CD14-positive monocyte (primary cell): ENCODE measurements around the gene EML4. TPM values are rescaled to one million over a fixed set of nuclear protein-coding genes. Genes with fewer than 3 reads are reported as not detected.

Experiments
- DNase-seq, 3 donors: peaks; one replicate each; pipeline ENCODE4 v3.0.0-alpha.2; 2011 to 2022
- H2AFZ ChIP-seq: 2 replicates; pipeline ENCODE4 v1.6.0; 2012; ENCODE audit warnings: mild to moderate bottlenecking, low read depth, low read length, inconsistent platforms; ENCODE audit not compliant: insufficient read depth, poor library complexity, severe bottlenecking
- H3K27ac ChIP-seq, 2 donors: 1 replicate in 1 of 2; 2 replicates in 1 of 2; pipeline ENCODE4 v1.5.1; 2012 to 2013; ENCODE audit warnings: low read length in 2 of 2, control low read depth in 1 of 2, inconsistent platforms in 1 of 2, low read depth in 1 of 2, mild to moderate bottlenecking in 1 of 2
- H3K27me3 ChIP-seq, 2 donors: one replicate each; pipeline versions ENCODE4 v1.6.0 to v1.6.1; 2011 to 2013; ENCODE audit warnings: low read length in 2 of 2; ENCODE audit not compliant: control insufficient read depth in 2 of 2, insufficient read depth in 2 of 2
- H3K36me3 ChIP-seq, 2 donors: replicated peaks in 1 of 2; 1 replicate in 1 of 2; 2 replicates in 1 of 2; pipeline versions ENCODE4 v1.5.1 to v1.6.1; 2012 to 2013; ENCODE audit warnings: low read length in 2 of 2, control low read depth in 1 of 2, inconsistent platforms in 1 of 2, mild to moderate bottlenecking in 1 of 2; ENCODE audit not compliant: insufficient read depth in 2 of 2, control insufficient read depth in 1 of 2
- H3K4me1 ChIP-seq, 2 donors: 1 replicate in 1 of 2; 2 replicates in 1 of 2; pipeline versions ENCODE4 v1.5.1 to v1.6.1; 2012 to 2013; ENCODE audit warnings: low read length in 2 of 2, control low read depth in 1 of 2, inconsistent platforms in 1 of 2, mild to moderate bottlenecking in 1 of 2, moderate library complexity in 1 of 2; ENCODE audit not compliant: insufficient read depth in 2 of 2, control insufficient read depth in 1 of 2
- H3K4me2 ChIP-seq: replicated peaks from 2 replicates; pipeline ENCODE3; 2012; ENCODE audit warnings: low read length, moderate library complexity, mild to moderate bottlenecking; ENCODE audit not compliant: poor library complexity, severe bottlenecking; ENCODE audit errors: extremely low read depth
- H3K4me3 ChIP-seq, 3 experiments: fragments of 200-600 bp in 1 of 3; sonication (generic) in 1 of 3; replicated peaks in 1 of 3; 1 replicate in 2 of 3; 2 replicates in 1 of 3; pipeline ENCODE4 v1.5.1; 2011 to 2013; ENCODE audit warnings: low read length in 3 of 3, mild to moderate bottlenecking in 3 of 3, control low read depth in 2 of 3, low read depth in 2 of 3, inconsistent platforms in 1 of 3, moderate library complexity in 1 of 3
- H3K79me2 ChIP-seq: 2 replicates; pipeline ENCODE4 v1.6.0; 2012; ENCODE audit warnings: mild to moderate bottlenecking, control low read depth, inconsistent platforms, low read length, moderate library complexity; ENCODE audit not compliant: insufficient read depth
- H3K9ac ChIP-seq: 2 replicates; pipeline ENCODE4 v1.6.0; 2017; ENCODE audit warnings: low read length, mild to moderate bottlenecking; ENCODE audit not compliant: insufficient read depth, poor library complexity, severe bottlenecking
- H3K9me3 ChIP-seq, 2 donors: replicated peaks in 1 of 2; 1 replicate in 1 of 2; 2 replicates in 1 of 2; pipeline versions ENCODE4 v1.5.1 to v1.6.1; 2012 to 2013; ENCODE audit warnings: low read length in 2 of 2, control low read depth in 1 of 2; ENCODE audit not compliant: control insufficient read depth in 1 of 2, insufficient read depth in 1 of 2
- H4K20me1 ChIP-seq: 2 replicates; pipeline ENCODE4 v1.6.0; 2012; ENCODE audit warnings: mild to moderate bottlenecking, low read length, control low read depth, moderate library complexity; ENCODE audit not compliant: insufficient read depth
- H3K27ac Mint-ChIP-seq, 7 donors: one replicate each; pipeline ENCODE4 v1.8.0; 2020; ENCODE audit warnings: mild to moderate bottlenecking in 7 of 7, mixed read lengths in 7 of 7, moderate library complexity in 6 of 7, inconsistent platforms in 2 of 7
- H3K27me3 Mint-ChIP-seq, 3 donors: one replicate each; pipeline ENCODE4 v1.8.0; 2021 to 2022; ENCODE audit warnings: low read depth in 3 of 3, mild to moderate bottlenecking in 3 of 3, mixed read lengths in 3 of 3, moderate library complexity in 3 of 3, inconsistent platforms in 1 of 3
- H3K36me3 Mint-ChIP-seq, 2 donors: one replicate each; pipeline ENCODE4 v1.8.0; 2020; ENCODE audit warnings: mixed read lengths in 2 of 2, inconsistent platforms in 1 of 2, mild to moderate bottlenecking in 1 of 2
- H3K4me1 Mint-ChIP-seq: one replicate; pipeline ENCODE4 v1.8.0; 2020; ENCODE audit warnings: mild to moderate bottlenecking, mixed read lengths
- H3K4me3 Mint-ChIP-seq, 2 donors: one replicate each; pipeline ENCODE4 v1.8.0; 2020; ENCODE audit warnings: mild to moderate bottlenecking in 2 of 2, mixed read lengths in 2 of 2, moderate library complexity in 1 of 2
- H3K9me3 Mint-ChIP-seq, 7 donors: one replicate each; pipeline ENCODE4 v1.8.0; 2020 to 2022; ENCODE audit warnings: mixed read lengths in 7 of 7, mild to moderate bottlenecking in 6 of 7, moderate library complexity in 6 of 7, inconsistent platforms in 2 of 7
- CTCF ChIP-seq: fragments of 200-600 bp; IDR thresholded peaks from one replicate; pipeline ENCODE4 v1.8.0; 2022; ENCODE audit warnings: antibody characterized with exemption, mild to moderate bottlenecking
- WGBS: methylation state at CpG from one replicate; pipeline ENCODE4 v1.1.5; 2013; ENCODE audit warnings: missing lambda C conversion rate; ENCODE audit not compliant: insufficient coverage; 5-methylcytosine and 5-hydroxymethylcytosine counted together
- intact Hi-C, 2 donors: fragments of 100-400 bp; cut with micrococcal nuclease; formaldehyde crosslinking; loops; one replicate each; pipeline versions ENCODE4 v1.15.0 to v1.15.1; 2023
- polyA plus RNA-seq, 3 donors: library from polyadenylated mRNA; depleted of rRNA in 1 of 3; unstranded in 2 of 3; stranded (reverse) in 1 of 3; fragments of 300-500 nt in 2 of 3; fragments of >200 nt in 1 of 3; fragmentation: Illumina TruSeq in 2 of 3; gene quantifications; 1 replicate in 2 of 3; 2 replicates in 1 of 3; pipeline ENCODE4 v1.2.3, GENCODE V29; 2012 to 2021

The EML4 gene
- polyA plus RNA-seq, 3 donors, result 11.5 to 24.3 (median 15.0) TPM

GRCh38 chr2:42241517-42241916 lies 72.4 kb downstream of the EML4 start:
- Mint-ChIP-seq H3K27me3 (no peaks in the 10 kb centered on the region), H3K27ac (peak overlapping the region in 1 of 7 donors; percentile 25), H3K9me3 (no peaks in the 10 kb centered on the region), H3K4me3 (no peak overlapping the region), H3K4me1 (peaks cover 16% of the 10 kb centered on the region), H3K36me3 (peaks cover 12 to 16% of the 10 kb centered on the region in 2 donors)
- TF ChIP-seq CTCF, result no peak
- Histone ChIP-seq H3K36me3 (peaks cover 11 to 12% of the 10 kb centered on the region in 2 donors), H3K27me3 (no peaks in the 10 kb centered on the region), H2AFZ (no peak overlapping the region), H3K9me3 (no peaks in the 10 kb centered on the region), H3K79me2 (peaks cover 31% of the 10 kb centered on the region), H4K20me1 (peaks cover 73% of the 10 kb centered on the region), H3K4me2 (no peak overlapping the region), H3K4me1 (peaks cover 7 to 11% of the 10 kb centered on the region in 2 donors), H3K27ac (no peak overlapping the region), H3K4me3 (no peak overlapping the region), H3K9ac (no peak overlapping the region)
- no peak for DNase-seq
- intact Hi-C loops, result no loop called here
- WGBS, result 71% methylated on average over 1 of the region's 4 CpGs

GRCh38 chr2:42243297-42243696 lies 74.1 kb downstream of the EML4 start:
- Mint-ChIP-seq H3K36me3 (peaks cover 21 to 27% of the 10 kb centered on the region in 2 donors), H3K9me3 (no peaks in the 10 kb centered on the region), H3K4me3 (no peak overlapping the region), H3K4me1 (peaks cover 16% of the 10 kb centered on the region), H3K27me3 (no peaks in the 10 kb centered on the region), H3K27ac (peak overlapping the region in 1 of 7 donors; percentile 7)
- WGBS, result no CpG with 5 or more reads among the region's 3 CpGs
- Histone ChIP-seq H3K9ac (no peak overlapping the region), H4K20me1 (peaks cover 56% of the 10 kb centered on the region), H3K27me3 (no peaks in the 10 kb centered on the region), H3K27ac (no peak overlapping the region), H3K36me3 (peaks cover 19 to 21% of the 10 kb centered on the region in 2 donors), H3K4me2 (no peak overlapping the region), H2AFZ (no peak overlapping the region), H3K79me2 (peaks cover 20% of the 10 kb centered on the region), H3K9me3 (no peaks in the 10 kb centered on the region), H3K4me1 (peaks cover 7 to 11% of the 10 kb centered on the region in 2 donors), H3K4me3 (no peak overlapping the region)
- intact Hi-C loops, result no loop called here
- no peak for TF ChIP-seq CTCF
- DNase-seq, result no peak
